Smooth muscle cell (in vitro differentiated cells): ENCODE results near the gene XRCC5. TPM values are rescaled to one million over a fixed set of nuclear protein-coding genes. Genes with fewer than 3 reads are reported as not detected.

Experiments used
- DNase-seq: peaks from one replicate; lab custom pipeline; 2025; ENCODE audit not compliant: unreplicated experiment; lab: John Stamatoyannopoulos, UW
- H2AFZ ChIP-seq: fragments of 200-600 bp; sonication (generic); 2 replicates; pipeline ENCODE4 v1.6.0; 2016; ENCODE audit warnings: antibody characterized with exemption, low read depth, mild to moderate bottlenecking
- H3F3A ChIP-seq: fragments of 200-600 bp; sonication (generic); 2 replicates; pipeline ENCODE4 v1.6.0; 2017; ENCODE audit warnings: antibody characterized with exemption, low read depth
- H3K27ac ChIP-seq: fragments of 200-600 bp; sonication (generic); 2 replicates; pipeline ENCODE4 v1.5.1; 2016; ENCODE audit warnings: low read depth, mild to moderate bottlenecking
- H3K27me3 ChIP-seq: fragments of 200-600 bp; sonication (generic); 2 replicates; pipeline ENCODE4 v1.6.1; 2016; ENCODE audit warnings: low read depth, mild to moderate bottlenecking
- H3K36me3 ChIP-seq: fragments of 200-600 bp; sonication (generic); 2 replicates; pipeline ENCODE4 v1.5.1; 2016; ENCODE audit warnings: low read depth
- H3K4me1 ChIP-seq: fragments of 200-600 bp; sonication (generic); 2 replicates; pipeline ENCODE4 v1.5.1; 2016; ENCODE audit warnings: low read depth
- H3K4me2 ChIP-seq: fragments of 200-600 bp; sonication (generic); 2 replicates; pipeline ENCODE4 v1.6.0; 2016; ENCODE audit warnings: mild to moderate bottlenecking
- H3K4me3 ChIP-seq: fragments of 200-600 bp; sonication (generic); 2 replicates; pipeline ENCODE4 v1.5.1; 2016; ENCODE audit warnings: mild to moderate bottlenecking
- H3K79me2 ChIP-seq: fragments of 200-600 bp; sonication (generic); 2 replicates; pipeline ENCODE4 v1.6.0; 2016; ENCODE audit warnings: low read depth, mild to moderate bottlenecking
- H3K9ac ChIP-seq: fragments of 200-600 bp; sonication (generic); 2 replicates; pipeline ENCODE4 v1.6.0; 2016; ENCODE audit warnings: low read depth
- H3K9me3 ChIP-seq: fragments of 200-600 bp; sonication (generic); replicated peaks from 2 replicates; pipeline ENCODE4 v1.5.1; 2016; ENCODE audit warnings: low read depth
- H4K20me1 ChIP-seq: fragments of 200-600 bp; sonication (generic); 2 replicates; pipeline ENCODE4 v1.6.0; 2016; ENCODE audit warnings: low read depth
- CTCF ChIP-seq: fragments of 200-600 bp; sonication (generic); IDR thresholded peaks from 2 replicates; pipeline ENCODE4 v1.5.1; 2017; ENCODE audit warnings: borderline replicate concordance, mild to moderate bottlenecking, antibody characterized with exemption; ENCODE audit not compliant: insufficient read depth, poor library complexity, severe bottlenecking
- WGBS: methylation state at CpG from one replicate; pipeline ENCODE4 v1.1.7; 2016; ENCODE audit warnings: low lambda C conversion rate; 5-methylcytosine and 5-hydroxymethylcytosine counted together
- polyA plus RNA-seq: library from polyadenylated mRNA; unstranded; fragments of >200 nt; fragmentation: Nextera tagmentation; extraction: Ambion mirVana; gene quantifications from 2 replicates; pipeline ENCODE4 v1.2.1, GENCODE V29; 2016
- total RNA-seq: library from RNA; depleted of rRNA; stranded (reverse); fragments of >200 nt; gene quantifications from 2 replicates; pipeline ENCODE4 v1.2.3, GENCODE V29; 2014

The XRCC5 gene
- total and polyA plus RNA-seq, 2 experiments from 2014 or later, result 197 to 266 TPM

DNA sequence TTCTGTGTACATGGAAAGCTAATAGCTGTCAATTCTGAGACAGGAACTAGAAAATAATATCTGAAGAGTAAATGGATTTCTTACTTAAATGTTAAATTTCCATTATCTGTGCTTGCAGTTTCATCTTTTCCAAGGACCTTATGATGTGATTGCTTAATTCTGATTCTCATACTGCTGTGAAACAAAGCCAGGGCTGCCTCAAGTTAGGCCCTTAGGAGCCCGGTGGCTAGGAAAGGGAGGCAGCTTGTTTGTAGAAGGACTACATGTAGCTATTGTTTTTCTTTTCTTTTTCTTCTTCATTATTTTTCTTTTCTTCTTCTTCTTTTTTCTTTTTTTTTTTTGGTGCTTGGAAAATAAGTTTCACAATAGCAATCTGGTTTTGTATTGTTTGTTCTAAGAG lies 50.5 kb downstream of the XRCC5 start:
- no peaks in the 10 kb centered on the region for H3K9me3 ChIP-seq
- H3K4me3 ChIP-seq, result no peak overlapping the region
- peaks cover 75% of the 10 kb centered on the region for H4K20me1 ChIP-seq
- H3K27me3 ChIP-seq, result no peaks in the 10 kb centered on the region
- no peak overlapping the region for H3K27ac ChIP-seq
- peaks cover 16% of the 10 kb centered on the region for H3F3A ChIP-seq
- no peak overlapping the region for H3K9ac ChIP-seq
- H3K79me2 ChIP-seq, result no peaks in the 10 kb centered on the region
- H2AFZ ChIP-seq, result no peak overlapping the region
- WGBS, result 89% methylated on average over 1 of the region's 1 CpG
- peaks cover 32% of the 10 kb centered on the region for H3K36me3 ChIP-seq
- DNase-seq, result no peak
- H3K4me2 ChIP-seq, result no peak overlapping the region
- H3K4me1 ChIP-seq, result peaks cover 4% of the 10 kb centered on the region
- no peak for TF ChIP-seq CTCF

- Histone ChIP-seq H3K9ac (no peak overlapping the region), H3F3A (peaks cover 16% of the 10 kb centered on the region), H2AFZ (no peak overlapping the region), H4K20me1 (peaks cover 72% of the 10 kb centered on the region), H3K4me3 (no peak overlapping the region), H3K27ac (no peak overlapping the region), H3K36me3 (peaks cover 31% of the 10 kb centered on the region), H3K4me2 (no peak overlapping the region), H3K79me2 (no peaks in the 10 kb centered on the region), H3K9me3 (no peaks in the 10 kb centered on the region), H3K4me1 (peaks cover 4% of the 10 kb centered on the region), H3K27me3 (no peaks in the 10 kb centered on the region)
- TF ChIP-seq CTCF, result no peak
- no peak for DNase-seq
- WGBS, result 52% methylated on average over 4 of the region's 4 CpGs
Measured at GRCh38 chr2:216160786-216161185, 51.6 kb downstream of the XRCC5 start.

GRCh38 chr2:216161967-216162366 lies 52.8 kb downstream of the XRCC5 start:
- no peak for TF ChIP-seq CTCF
- Histone ChIP-seq H3K9ac (no peak overlapping the region), H4K20me1 (peaks cover 72% of the 10 kb centered on the region), H3K9me3 (no peaks in the 10 kb centered on the region), H3F3A (peaks cover 16% of the 10 kb centered on the region), H3K27me3 (no peaks in the 10 kb centered on the region), H3K36me3 (peaks cover 27% of the 10 kb centered on the region), H3K27ac (no peak overlapping the region), H3K79me2 (peaks cover 6% of the 10 kb centered on the region), H3K4me3 (no peak overlapping the region), H2AFZ (no peak overlapping the region), H3K4me2 (no peak overlapping the region), H3K4me1 (peaks cover 4% of the 10 kb centered on the region)
- no peak for DNase-seq
- 88% methylated on average over 4 of the region's 4 CpGs for WGBS

GRCh38 chr2:216163518-216163917 lies 54.4 kb downstream of the XRCC5 start:
- Histone ChIP-seq H3K9me3 (no peaks in the 10 kb centered on the region), H2AFZ (no peak overlapping the region), H3K4me1 (peaks cover 4% of the 10 kb centered on the region), H3K27ac (peak overlapping the region; percentile 38), H4K20me1 (peaks cover 72% of the 10 kb centered on the region), H3K4me3 (no peak overlapping the region), H3K9ac (no peak overlapping the region), H3K36me3 (peaks cover 23% of the 10 kb centered on the region), H3K27me3 (no peaks in the 10 kb centered on the region), H3K4me2 (no peak overlapping the region), H3K79me2 (peaks cover 15% of the 10 kb centered on the region), H3F3A (peaks cover 16% of the 10 kb centered on the region)
- DNase-seq, result no peak
- WGBS, result 25% methylated on average over 4 of the region's 4 CpGs
- TF ChIP-seq CTCF, result no peak
